A549 (cell line): ENCODE measurements around the gene PFKFB3. TPM values are rescaled to one million over a fixed set of nuclear protein-coding genes. Genes with fewer than 3 reads are reported as not detected.

Experiments
- ATAC-seq, 2 experiments: fragments of 200-7000 bp in 1 of 2; fragments of >200 bp in 1 of 2; cut with Nextera tagmentation in 1 of 2; cut with Tn5 transposase in 1 of 2; 3 replicates each; pipeline versions ENCODE4 v1.8.0 to v1.9.1; 2018 to 2020; ENCODE audit warnings: mild to moderate bottlenecking in 1 of 2, moderate library complexity in 1 of 2
- CTCF ChIA-PET: fragments of 300-600 bp; sonication (Branson Sonifier 250); formaldehyde crosslinking; extraction: SDS; loops from one replicate; lab custom pipeline; 2021; ENCODE audit warnings: antibody characterized with exemption, inconsistent platforms; lab: Yijun Ruan, JAX
- POLR2A ChIA-PET: fragments of 350-600 bp; formaldehyde crosslinking; extraction: SDS; loops from one replicate; lab custom pipeline; 2021; ENCODE audit warnings: antibody characterized with exemption, inconsistent platforms; lab: Yijun Ruan, JAX
- DNase-seq, 2 experiments: peaks; one replicate each; pipeline versions ENCODE4 v3.0.0 to v3.0.0-alpha.2; 2011 to 2016; ENCODE audit warnings: low read depth in 1 of 2, low spot score in 1 of 2
- FAIRE-seq: peaks from 2 replicates; lab custom pipeline; 2011; peaks lifted over from hg19 to GRCh38; lab: Jason Lieb, UNC
- H3K27ac ChIP-seq, 2 experiments: fragments of >200 bp; sonication (Bioruptor Twin); formaldehyde crosslinking; 3 replicates each; pipeline ENCODE4 v1.5.1; 2016 to 2017
- H3K4me1 ChIP-seq: fragments of >200 bp; sonication (Bioruptor Twin); formaldehyde crosslinking; 3 replicates; pipeline ENCODE4 v1.6.1; 2016
- H3K4me2 ChIP-seq: fragments of >200 bp; sonication (Bioruptor Twin); formaldehyde crosslinking; 3 replicates; pipeline ENCODE4 v1.6.1; 2016
- H3K4me3 ChIP-seq: fragments of >200 bp; sonication (Bioruptor Twin); formaldehyde crosslinking; 3 replicates; pipeline ENCODE4 v1.5.1; 2016
- H3K9me3 ChIP-seq: fragments of >200 bp; sonication (Bioruptor Twin); formaldehyde crosslinking; 3 replicates; pipeline ENCODE4 v1.6.1; 2016
- CHD4 ChIP-seq: fragments of 200-600 bp; sonication (generic); IDR thresholded peaks from 2 replicates; pipeline ENCODE4 v1.6.1; 2016; ENCODE audit warnings: antibody characterized with exemption, mild to moderate bottlenecking, borderline replicate concordance
- EHMT2 ChIP-seq: fragments of 200-600 bp; sonication (generic); IDR thresholded peaks from 2 replicates; pipeline ENCODE4 v1.6.1; 2016; ENCODE audit warnings: antibody characterized with exemption, low read depth, mild to moderate bottlenecking, moderate library complexity
- FOSB ChIP-seq: fragments of 250-450 bp; sonication (Bioruptor Pico); IDR thresholded peaks from 2 replicates; pipeline ENCODE4 v1.5.0; 2020; ENCODE audit warnings: mild to moderate bottlenecking, moderate library complexity
- FOSL2 ChIP-seq, 2 experiments: fragments of 450-650 bp in 1 of 2; fragments of >200 bp in 1 of 2; sonication (Bioruptor Twin) in 1 of 2; formaldehyde crosslinking; IDR thresholded peaks; 2 replicates each; pipeline versions ENCODE4 v1.5.0 to v1.6.1; 2016 to 2020; ENCODE audit warnings: mild to moderate bottlenecking in 1 of 2, moderate library complexity in 1 of 2
- GATA3 ChIP-seq: IDR thresholded peaks from 2 replicates; pipeline ENCODE4 v1.6.1; 2012; ENCODE audit warnings: borderline replicate concordance
- HEYL ChIP-seq: fragments of 250-450 bp; sonication (Bioruptor Pico); IDR thresholded peaks from 2 replicates; pipeline ENCODE4 v1.8.0; 2021; ENCODE audit warnings: mild to moderate bottlenecking, moderate library complexity
- HMGXB4 ChIP-seq: fragments of 250-450 bp; sonication (Bioruptor Pico); IDR thresholded peaks from 2 replicates; pipeline ENCODE4 v1.5.0; 2021; ENCODE audit warnings: mild to moderate bottlenecking, moderate library complexity, borderline replicate concordance
- HOXB13 ChIP-seq: fragments of 250-450 bp; sonication (Bioruptor Pico); IDR thresholded peaks from 2 replicates; pipeline ENCODE4 v1.5.0; 2020; ENCODE audit warnings: low read depth, mild to moderate bottlenecking, moderate library complexity
- JUNB ChIP-seq: fragments of >200 bp; sonication (Bioruptor Twin); formaldehyde crosslinking; IDR thresholded peaks from 2 replicates; pipeline ENCODE4 v1.6.1; 2016
- KDM1A ChIP-seq: fragments of 200-600 bp; sonication (generic); IDR thresholded peaks from 2 replicates; pipeline ENCODE4 v1.6.1; 2016; ENCODE audit warnings: low read depth, mild to moderate bottlenecking
- MAFK ChIP-seq: fragments of 450-650 bp; IDR thresholded peaks from 2 replicates; pipeline ENCODE4 v1.6.1; 2014; ENCODE audit not compliant: partially characterized antibody
- MAZ ChIP-seq: fragments of 150-350 bp; IDR thresholded peaks from 2 replicates; pipeline ENCODE4 v1.6.1; 2014; ENCODE audit warnings: antibody characterized with exemption, low read depth, low read length, borderline replicate concordance
- RCOR1 ChIP-seq: fragments of 150-350 bp; IDR thresholded peaks from 2 replicates; pipeline ENCODE4 v1.6.1; 2014; ENCODE audit warnings: antibody characterized with exemption, low read length, low read depth
- RFX5 ChIP-seq: fragments of 450-650 bp; IDR thresholded peaks from 2 replicates; pipeline ENCODE4 v1.7.1; 2014; ENCODE audit warnings: antibody characterized with exemption, mild to moderate bottlenecking, moderate library complexity
- RNF2 ChIP-seq: fragments of 200-600 bp; sonication (generic); IDR thresholded peaks from 2 replicates; pipeline ENCODE4 v1.6.1; 2016; ENCODE audit warnings: low read depth, mild to moderate bottlenecking, antibody characterized with exemption, moderate library complexity, borderline replicate concordance
- SMC3 ChIP-seq: fragments of >200 bp; sonication (Bioruptor Twin); formaldehyde crosslinking; IDR thresholded peaks from 3 replicates; pipeline ENCODE4 v1.6.1; 2018; ENCODE audit warnings: inconsistent platforms
- SREBF2 ChIP-seq: fragments of 450-650 bp; IDR thresholded peaks from 2 replicates; pipeline ENCODE4 v1.6.1; 2014; ENCODE audit warnings: mild to moderate bottlenecking, moderate library complexity
- ZC3H11A ChIP-seq: fragments of 450-650 bp; IDR thresholded peaks from 2 replicates; pipeline ENCODE4 v1.6.1; 2014; ENCODE audit warnings: antibody characterized with exemption, mild to moderate bottlenecking
- WGBS: methylation state at CpG from one replicate; pipeline ENCODE4 v1.1.6; 2017; ENCODE audit errors: missing lambda C conversion rate; 5-methylcytosine and 5-hydroxymethylcytosine counted together
- polyA plus RNA-seq, 4 experiments: library from polyadenylated mRNA; depleted of rRNA in 3 of 4; stranded (reverse); fragments of >200 nt; fragmentation: RNase III in 1 of 4; extraction: RNeasy Plus Mini Kit Qiagen cat#74134 plus additional on column Dnase treatment in 1 of 4; gene quantifications; 2 replicates in 3 of 4; 3 replicates in 1 of 4; pipeline ENCODE4 v1.2.3, GENCODE V29; 2011 to 2017
- small RNA-seq, 6 experiments: library from RNA; depleted of rRNA; stranded (forward); fragments of <200 nt; gene quantifications; one replicate each; pipeline ENCODE3, GENCODE V24; 2012
- TF ChIP-seq, protein P1 (sequence below): IDR thresholded peaks from 2 replicates; pipeline ENCODE4 v1.6.1; 2012
- TF ChIP-seq, protein P2 (sequence below): fragments of >200 bp; sonication (Bioruptor Twin); formaldehyde crosslinking; IDR thresholded peaks from 3 replicates; pipeline ENCODE4 v1.6.1; 2016
- TF ChIP-seq, protein P3 (sequence below): fragments of 150-350 bp; IDR thresholded peaks from 2 replicates; pipeline ENCODE4 v1.6.1; 2014; ENCODE audit warnings: low read depth, mild to moderate bottlenecking, low read length

The PFKFB3 gene
- polyA plus RNA-seq, 2 of the 4 experiments (the other 2 are of a cell fraction): 139 to 232 TPM

DNA sequence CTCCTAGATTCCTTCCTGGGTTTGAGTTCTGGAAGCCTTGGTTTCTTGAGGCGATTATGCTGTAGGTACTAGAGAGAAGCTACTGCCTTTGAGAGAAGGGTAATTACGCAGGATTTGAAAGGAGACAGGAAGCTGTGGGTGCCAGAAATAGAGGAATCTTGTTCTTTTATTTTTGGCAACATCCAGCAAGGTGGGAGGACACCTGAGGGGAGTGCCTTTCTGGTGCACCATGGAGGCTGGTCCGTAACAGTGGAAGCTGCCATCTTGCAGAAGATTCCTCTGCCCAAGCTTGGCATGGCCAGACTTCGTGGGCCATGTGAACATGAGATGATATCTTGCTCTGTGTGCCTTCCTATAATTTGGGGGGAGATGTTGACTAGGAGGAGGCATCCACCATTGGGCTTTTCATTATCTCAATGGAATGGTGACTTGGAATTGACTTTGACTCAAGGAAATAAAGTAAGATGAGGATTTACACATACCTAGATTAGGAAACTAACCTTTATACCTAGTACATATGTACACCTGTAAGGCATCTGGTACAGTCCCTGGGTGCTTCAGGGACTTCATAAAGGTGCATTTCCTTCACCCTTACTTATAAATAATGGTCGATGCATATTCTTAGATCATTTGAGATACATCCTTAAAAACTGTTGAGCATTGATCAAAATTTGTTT is 98.2 kb downstream of the PFKFB3 start:
- ChIA-PET CTCF (interaction anchor here (0.8 to 2.6 kb wide), 5 partner anchors 10 to 101 kb away, joined by 3 to 11 read pairs (median 4); no protein-coding TSS in a partner anchor), POLR2A (interaction anchor here (1.1 to 1.3 kb wide), 2 partner anchors 66 to 98 kb away, joined by 3 read pairs; no protein-coding TSS in a partner anchor)
- WGBS: 93% methylated on average over 5 of the region's 5 CpGs
- FAIRE-seq: peak; percentile 72
- Histone ChIP-seq H3K4me3 (no peak overlapping the region), H3K27ac (peak overlapping the region; percentile 88 to 91), H3K9me3 (no peaks in the 10 kb centered on the region), H3K4me1 (peaks cover 66% of the 10 kb centered on the region), H3K4me2 (no peak overlapping the region)
- no peak for ATAC-seq
- no peak for TF ChIP-seq SMC3
- TF ChIP-seq, protein P1, sequence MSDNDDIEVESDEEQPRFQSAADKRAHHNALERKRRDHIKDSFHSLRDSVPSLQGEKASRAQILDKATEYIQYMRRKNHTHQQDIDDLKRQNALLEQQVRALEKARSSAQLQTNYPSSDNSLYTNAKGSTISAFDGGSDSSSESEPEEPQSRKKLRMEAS: 0 out of 2 replicates have a peak, but pooled peaks have one; percentile 7
- TF ChIP-seq KDM1A: no peak
- TF ChIP-seq MAFK: no peak
- no peak for TF ChIP-seq MAZ
- no peak for TF ChIP-seq SREBF2
- TF ChIP-seq, protein P2, sequence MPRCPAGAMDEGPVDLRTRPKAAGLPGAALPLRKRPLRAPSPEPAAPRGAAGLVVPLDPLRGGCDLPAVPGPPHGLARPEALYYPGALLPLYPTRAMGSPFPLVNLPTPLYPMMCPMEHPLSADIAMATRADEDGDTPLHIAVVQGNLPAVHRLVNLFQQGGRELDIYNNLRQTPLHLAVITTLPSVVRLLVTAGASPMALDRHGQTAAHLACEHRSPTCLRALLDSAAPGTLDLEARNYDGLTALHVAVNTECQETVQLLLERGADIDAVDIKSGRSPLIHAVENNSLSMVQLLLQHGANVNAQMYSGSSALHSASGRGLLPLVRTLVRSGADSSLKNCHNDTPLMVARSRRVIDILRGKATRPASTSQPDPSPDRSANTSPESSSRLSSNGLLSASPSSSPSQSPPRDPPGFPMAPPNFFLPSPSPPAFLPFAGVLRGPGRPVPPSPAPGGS: no peak
- TF ChIP-seq, all 56 proteins: peak for 1
- DNase-seq: no peak

DNA sequence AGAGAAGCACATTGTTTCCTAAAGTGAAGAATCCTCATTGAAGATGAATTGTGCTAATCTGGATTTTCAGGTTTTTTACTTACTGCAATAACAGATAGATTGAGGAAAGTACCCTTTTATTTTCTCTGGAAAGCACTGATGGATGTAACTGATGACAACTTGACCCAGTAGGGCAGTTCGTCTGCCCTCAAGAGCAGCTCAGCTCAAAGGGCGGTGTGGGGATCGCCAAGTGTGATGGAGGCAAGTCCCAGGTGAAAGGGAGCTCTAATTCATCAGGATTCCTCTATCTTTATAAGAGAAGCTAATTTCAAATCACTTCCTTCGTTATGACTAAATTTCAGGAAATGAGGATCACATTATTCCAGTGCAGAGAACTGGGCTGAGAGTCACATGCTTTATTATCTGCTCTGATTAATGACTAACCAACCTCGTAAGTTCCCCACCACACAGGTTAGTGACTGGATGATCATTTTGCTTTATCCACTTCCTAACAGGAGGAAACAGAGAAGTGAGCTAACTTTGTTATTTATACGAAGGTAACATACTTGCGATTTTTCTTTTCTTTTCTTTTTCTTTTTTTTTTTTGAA is 98.8 kb downstream of the PFKFB3 start:
- FAIRE-seq: no peak
- H3K27ac ChIP-seq: peak overlapping the region; percentile 88 to 91
- H3K4me2 ChIP-seq: 0 out of 3 replicates have a peak overlapping the region, but pooled peaks have one; percentile 9
- H3K4me1 ChIP-seq: peaks cover 60% of the 10 kb centered on the region
- ATAC-seq: no peak
- 0 out of 3 replicates have a peak, but pooled peaks cover 2% of the 10 kb centered on the region for H3K9me3 ChIP-seq
- no peak overlapping the region for H3K4me3 ChIP-seq
- 79% methylated on average over 7 of the region's 7 CpGs for WGBS
- no peak for TF ChIP-seq ZC3H11A
- no peak for TF ChIP-seq FOSL2 (IDR thresholded peaks at IDR 0.05)
- TF ChIP-seq FOSL2 (CRISPR knock-in tag; IDR thresholded peaks at IDR 0.05): no peak
- TF ChIP-seq SMC3: no peak
- TF ChIP-seq EHMT2: no peak
- TF ChIP-seq HOXB13: no peak
- TF ChIP-seq HMGXB4: no peak
- no peak for TF ChIP-seq HEYL (CRISPR knock-in tag)
- TF ChIP-seq CHD4: no peak
- TF ChIP-seq, protein P3, sequence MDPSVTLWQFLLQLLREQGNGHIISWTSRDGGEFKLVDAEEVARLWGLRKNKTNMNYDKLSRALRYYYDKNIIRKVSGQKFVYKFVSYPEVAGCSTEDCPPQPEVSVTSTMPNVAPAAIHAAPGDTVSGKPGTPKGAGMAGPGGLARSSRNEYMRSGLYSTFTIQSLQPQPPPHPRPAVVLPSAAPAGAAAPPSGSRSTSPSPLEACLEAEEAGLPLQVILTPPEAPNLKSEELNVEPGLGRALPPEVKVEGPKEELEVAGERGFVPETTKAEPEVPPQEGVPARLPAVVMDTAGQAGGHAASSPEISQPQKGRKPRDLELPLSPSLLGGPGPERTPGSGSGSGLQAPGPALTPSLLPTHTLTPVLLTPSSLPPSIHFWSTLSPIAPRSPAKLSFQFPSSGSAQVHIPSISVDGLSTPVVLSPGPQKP: no peak
- TF ChIP-seq FOSB (CRISPR knock-in tag): no peak
- no peak for TF ChIP-seq RCOR1
- TF ChIP-seq RFX5: no peak
- no peak for TF ChIP-seq GATA3
- TF ChIP-seq JUNB: no peak
- TF ChIP-seq RNF2: no peak
- POLR2A ChIA-PET: interaction anchor here (0.8 to 1.3 kb wide), 3 partner anchors 66 to 99 kb away, joined by 3 read pairs; partner anchors contain the start of gene PFKFB3
- CTCF ChIA-PET: interaction anchor here (0.8 to 1.5 kb wide), 3 partner anchors 10 to 100 kb away, joined by 3 to 7 read pairs (median 3); no protein-coding TSS in a partner anchor
- DNase-seq: no peak

Small RNA genes lying within 50 kb of the gene (small RNA-seq; reads per million reads assigned to genes)
- gene RF00019: 0 reads per million in 6 experiments

Other genes starting within 250 kb of the PFKFB3 start
- gene IL15RA, start 225.4 kb upstream of the PFKFB3 start, polyA plus RNA-seq (2011; rRNA removed): 0.83 and 0.91 TPM in 2 replicates
- 0.46 to 0.72 TPM (median 0.58 TPM) in 3 replicates for gene IL15RA, start 225.4 kb upstream of the PFKFB3 start, polyA plus RNA-seq (2017; fragmentation: RNase III; extraction: RNeasy Plus Mini Kit Qiagen cat#74134 plus additional on column Dnase treatment)
- not detected in 2 replicates for gene IL2RA, start 140.6 kb upstream of the PFKFB3 start, polyA plus RNA-seq (2011; rRNA removed)
- gene IL2RA, start 140.6 kb upstream of the PFKFB3 start, polyA plus RNA-seq (2017; fragmentation: RNase III; extraction: RNeasy Plus Mini Kit Qiagen cat#74134 plus additional on column Dnase treatment): not detected in 3 replicates
- gene RBM17, start 113.9 kb upstream of the PFKFB3 start, polyA plus RNA-seq (2011; rRNA removed): 68.0 and 75.2 TPM in 2 replicates
- 121 to 131 TPM (median 124 TPM) in 3 replicates for gene RBM17, start 113.9 kb upstream of the PFKFB3 start, polyA plus RNA-seq (2017; fragmentation: RNase III; extraction: RNeasy Plus Mini Kit Qiagen cat#74134 plus additional on column Dnase treatment)